ENCODE results near the gene REV1. TPM values are rescaled to one million over a fixed set of nuclear protein-coding genes. Genes with fewer than 3 reads are reported as not detected.

REV1 gene
- total and polyA plus RNA-seq, 9 of the 15 experiments (the other 6 are each of a cell fraction or from before 2014, with no cell fraction given), result 12.8 to 54.4 (median 29.6) TPM

GRCh38 chr2:99471654-99472599, 17.9 kb downstream of the REV1 start (continued):
- TF ChIP-seq PBX2 (CRISPR knock-in tag; IDR thresholded peaks at IDR 0.05; ENCODE audit: low read depth) (no peak), PBX2 (tag; conservative IDR thresholded peaks at IDR 0.05; ENCODE audit: low read depth) (peak; percentile 47), SAFB2 (IDR thresholded peaks at IDR 0.05; ENCODE audit: borderline replicate concordance, low read depth, low read length, severe bottlenecking) (no peak), IRF2 (CRISPR knock-in tag; IDR thresholded peaks at IDR 0.05) (no peak), ZBTB33 (CRISPR knock-in tag; IDR thresholded peaks at IDR 0.05) (0 out of 2 replicates have a peak, but pooled peaks have one; percentile 19), ZNF384 (IDR thresholded peaks at IDR 0.05; ENCODE audit: low read depth, low read length) (peak; percentile 79), ARID4B (CRISPR knock-in tag; IDR thresholded peaks at IDR 0.05) (no peak), SPI1 (IDR thresholded peaks at IDR 0.05; ENCODE audit: borderline replicate concordance, low read depth, low read length) (no peak), CEBPB (tag; IDR thresholded peaks at IDR 0.05) (0 out of 2 replicates have a peak, but pooled peaks have one; percentile 46)
